GM18861 (cell line): Measurements from ENCODE around the gene DNASE2B.

ENCODE experiments used
- ATAC-seq: cut with Tn5 transposase; IDR thresholded peaks from one replicate; pipeline ENCODE4 v1.9.1; 2021; ENCODE audit not compliant: unreplicated experiment

DNASE2B gene

DNA sequence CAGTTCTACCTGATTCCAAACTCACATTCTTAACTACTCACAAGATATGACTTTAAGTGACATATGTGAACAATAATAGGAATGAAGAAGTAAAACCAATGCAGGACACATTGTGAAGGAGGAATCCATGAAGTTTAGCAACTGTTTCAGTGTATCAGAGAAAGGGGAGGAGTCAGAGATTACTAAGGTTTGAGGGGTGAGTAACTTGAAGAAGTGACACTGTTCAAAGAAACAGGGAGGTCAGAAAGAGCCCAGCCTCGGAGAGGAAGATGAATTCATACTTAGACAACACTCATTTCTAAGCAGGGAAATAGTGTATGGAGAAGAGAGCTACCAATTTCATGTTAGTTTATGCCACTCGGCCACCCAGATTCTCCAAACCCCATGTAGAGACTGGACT lies 52.6 kb downstream of the DNASE2B start:
- ATAC-seq: no peak

DNA sequence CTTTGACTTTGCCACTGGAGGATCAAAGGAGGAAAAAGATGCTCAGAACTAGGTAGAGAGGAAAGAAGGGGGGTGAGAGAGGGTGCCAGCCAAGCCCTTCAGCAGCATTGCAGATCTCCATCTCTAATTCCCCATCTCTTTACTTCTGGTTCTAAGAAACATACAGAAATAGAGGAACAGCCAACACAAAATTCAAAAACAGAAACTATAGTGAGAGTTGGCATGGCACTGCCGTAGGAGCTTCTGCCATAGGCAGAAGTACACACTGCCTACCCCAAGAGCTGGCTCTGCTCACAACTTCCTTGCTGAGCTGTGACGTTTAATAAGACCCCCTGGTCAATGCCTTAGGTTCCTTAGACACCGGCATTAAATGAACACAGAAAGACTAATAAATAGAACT lies 54.2 kb downstream of the DNASE2B start:
- no peak for ATAC-seq

DNA sequence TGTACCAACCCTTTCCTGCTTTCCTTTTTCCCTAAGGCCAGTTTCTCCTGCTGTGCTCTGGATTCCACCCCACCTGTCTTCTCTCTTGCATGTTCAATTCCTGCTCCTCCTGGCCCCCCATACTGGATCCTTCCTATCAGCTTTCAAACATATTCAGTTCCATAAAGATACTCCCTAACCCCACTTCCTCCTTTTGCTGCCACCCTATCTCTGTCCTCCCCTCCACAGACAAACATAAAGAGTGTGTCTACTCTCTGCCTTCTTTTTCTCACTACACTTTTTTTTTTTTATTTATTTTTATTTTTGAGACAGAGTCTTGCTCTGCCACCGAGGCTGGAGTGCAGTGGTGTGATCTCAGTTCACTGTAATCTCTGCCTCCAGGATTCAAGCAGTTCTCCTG lies 63.8 kb downstream of the DNASE2B start:
- no peak for ATAC-seq
